Lower lobe of right lung (tissue), 2 donors: ENCODE results near the gene FANCG. TPM values are rescaled to one million over a fixed set of nuclear protein-coding genes. Genes with fewer than 3 reads are reported as not detected.

Experiments
- ATAC-seq, 2 donors: fragments of 200-7000 bp; cut with Tn5 transposase; one replicate each; pipeline ENCODE4 v1.9.1; 2020 to 2022; ENCODE audit warnings: mild to moderate bottlenecking in 2 of 2, moderate library complexity in 2 of 2
- DNase-seq: peaks from one replicate; pipeline ENCODE4 v3.0.0-alpha.2; 2020
- H3K27ac ChIP-seq: fragments of 200-600 bp; one replicate; pipeline ENCODE4 v1.8.0; 2022
- H3K27me3 ChIP-seq: fragments of 200-600 bp; one replicate; pipeline ENCODE4 v1.8.0; 2022; ENCODE audit warnings: low read depth
- H3K36me3 ChIP-seq: fragments of 200-600 bp; one replicate; pipeline ENCODE4 v1.8.0; 2022; ENCODE audit warnings: mild to moderate bottlenecking
- H3K4me1 ChIP-seq: fragments of 200-600 bp; one replicate; pipeline ENCODE4 v1.8.0; 2022
- H3K4me3 ChIP-seq: fragments of 200-600 bp; one replicate; pipeline ENCODE4 v1.8.0; 2022; ENCODE audit warnings: mild to moderate bottlenecking
- H3K9me3 ChIP-seq: fragments of 200-600 bp; one replicate; pipeline ENCODE4 v1.8.0; 2022
- intact Hi-C: fragments of 100-400 bp; cut with DNase I; formaldehyde crosslinking; loops from one replicate; pipeline ENCODE4 v1.11.0; 2022
- total RNA-seq: library from RNA; stranded (reverse); fragmentation: NEBNext Ultra II Directional; extraction: Animal tissue kit (Norgen Biotek cat#: 25700); gene quantifications from one replicate; pipeline ENCODE4 v1.2.1, GENCODE V29; 2021
- TF ChIP-seq, protein P1 (sequence below): fragments of 200-600 bp; IDR thresholded peaks from one replicate; pipeline ENCODE4 v1.8.0; 2022; ENCODE audit warnings: antibody characterized with exemption, mild to moderate bottlenecking
- donor health status: DM: no; HTN: yes; CAD: no; lungs with severe emphysema.

FANCG gene
- total RNA-seq, 1 donor from 2014 or later = 13.9 TPM

DNA sequence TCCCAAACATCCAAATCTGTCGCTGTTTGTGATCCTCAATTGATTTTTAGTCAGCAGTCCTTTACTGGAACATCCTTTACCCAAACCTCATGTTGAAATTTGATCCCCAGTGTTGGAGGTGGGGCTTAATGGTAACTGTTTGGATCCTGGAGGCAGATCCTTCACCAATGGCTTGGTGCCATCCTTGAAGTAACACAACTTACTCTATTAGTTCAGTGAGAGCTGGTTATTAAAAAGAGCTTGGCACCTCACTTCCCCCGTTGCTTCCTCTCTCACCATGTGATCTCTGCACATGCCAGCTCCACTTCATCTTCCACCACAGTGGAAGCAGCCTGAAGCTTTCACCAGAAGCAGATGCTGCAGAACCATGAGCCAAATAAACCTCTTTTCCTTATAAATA is 49.9 kb downstream of the FANCG start:
- TF ChIP-seq, protein P1, sequence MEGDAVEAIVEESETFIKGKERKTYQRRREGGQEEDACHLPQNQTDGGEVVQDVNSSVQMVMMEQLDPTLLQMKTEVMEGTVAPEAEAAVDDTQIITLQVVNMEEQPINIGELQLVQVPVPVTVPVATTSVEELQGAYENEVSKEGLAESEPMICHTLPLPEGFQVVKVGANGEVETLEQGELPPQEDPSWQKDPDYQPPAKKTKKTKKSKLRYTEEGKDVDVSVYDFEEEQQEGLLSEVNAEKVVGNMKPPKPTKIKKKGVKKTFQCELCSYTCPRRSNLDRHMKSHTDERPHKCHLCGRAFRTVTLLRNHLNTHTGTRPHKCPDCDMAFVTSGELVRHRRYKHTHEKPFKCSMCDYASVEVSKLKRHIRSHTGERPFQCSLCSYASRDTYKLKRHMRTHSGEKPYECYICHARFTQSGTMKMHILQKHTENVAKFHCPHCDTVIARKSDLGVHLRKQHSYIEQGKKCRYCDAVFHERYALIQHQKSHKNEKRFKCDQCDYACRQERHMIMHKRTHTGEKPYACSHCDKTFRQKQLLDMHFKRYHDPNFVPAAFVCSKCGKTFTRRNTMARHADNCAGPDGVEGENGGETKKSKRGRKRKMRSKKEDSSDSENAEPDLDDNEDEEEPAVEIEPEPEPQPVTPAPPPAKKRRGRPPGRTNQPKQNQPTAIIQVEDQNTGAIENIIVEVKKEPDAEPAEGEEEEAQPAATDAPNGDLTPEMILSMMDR = no peak
- Histone ChIP-seq H3K27ac (no peak overlapping the region), H3K36me3 (no peaks in the 10 kb centered on the region), H3K4me3 (no peak overlapping the region), H3K9me3 (no peaks in the 10 kb centered on the region), H3K4me1 (no peaks in the 10 kb centered on the region), H3K27me3 (no peaks in the 10 kb centered on the region)
- DNase-seq = no peak
- intact Hi-C loops = no loop called here
- ATAC-seq = no peak

DNA sequence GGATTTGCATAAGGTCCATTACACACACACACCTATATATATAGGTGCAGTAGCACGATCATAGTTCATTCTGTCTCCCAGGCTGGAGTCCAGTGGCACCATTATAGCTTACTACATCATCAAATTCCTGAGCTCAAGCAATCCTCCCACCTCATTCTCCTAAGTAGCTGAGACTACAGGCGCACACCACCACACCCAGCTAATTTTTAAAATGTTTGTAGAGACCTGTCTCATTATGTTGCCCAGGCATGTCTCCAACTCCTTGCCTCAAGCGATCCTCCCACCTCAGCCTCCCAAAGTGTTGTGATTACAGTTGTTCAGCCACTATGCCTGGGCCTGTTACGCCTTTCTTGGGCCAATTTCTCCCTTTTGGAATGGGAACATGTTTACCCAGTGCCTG is 50.5 kb downstream of the FANCG start:
- intact Hi-C loops = no loop called here
- Histone ChIP-seq H3K36me3 (no peaks in the 10 kb centered on the region), H3K27me3 (no peaks in the 10 kb centered on the region), H3K27ac (no peak overlapping the region), H3K4me1 (no peaks in the 10 kb centered on the region), H3K4me3 (no peak overlapping the region), H3K9me3 (no peaks in the 10 kb centered on the region)
- TF ChIP-seq, protein P1 = no peak
- ATAC-seq (no peak), DNase-seq (no peak)

DNA sequence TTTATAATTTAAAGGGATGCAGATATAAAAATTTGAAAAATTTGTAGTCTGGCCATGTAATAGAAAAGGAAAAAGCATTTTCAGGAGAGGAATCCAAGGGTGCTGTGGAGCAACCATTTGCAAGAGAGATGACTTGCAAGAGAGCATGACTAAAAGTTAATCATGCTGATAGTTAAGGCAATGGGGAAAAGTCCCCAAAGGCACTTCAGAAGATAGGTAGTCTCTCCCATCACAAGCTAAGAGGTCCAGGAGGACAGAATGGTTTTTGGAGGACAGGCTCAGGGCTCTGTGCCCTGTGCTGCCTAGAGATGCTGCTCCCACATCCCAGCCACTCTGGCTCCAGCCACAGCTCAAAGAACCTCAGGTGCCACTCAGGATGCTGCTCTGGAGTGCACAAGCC is 51.4 kb downstream of the FANCG start:
- no peak for DNase-seq
- no peak overlapping the region for H3K27ac ChIP-seq
- no peak overlapping the region for H3K4me3 ChIP-seq
- intact Hi-C loops = no loop called here
- no peak for ATAC-seq
- TF ChIP-seq, protein P1 = no peak
- H3K36me3 ChIP-seq = peaks cover 3% of the 10 kb centered on the region
- H3K27me3 ChIP-seq = no peaks in the 10 kb centered on the region
- H3K9me3 ChIP-seq = no peaks in the 10 kb centered on the region
- H3K4me1 ChIP-seq = no peaks in the 10 kb centered on the region

DNA sequence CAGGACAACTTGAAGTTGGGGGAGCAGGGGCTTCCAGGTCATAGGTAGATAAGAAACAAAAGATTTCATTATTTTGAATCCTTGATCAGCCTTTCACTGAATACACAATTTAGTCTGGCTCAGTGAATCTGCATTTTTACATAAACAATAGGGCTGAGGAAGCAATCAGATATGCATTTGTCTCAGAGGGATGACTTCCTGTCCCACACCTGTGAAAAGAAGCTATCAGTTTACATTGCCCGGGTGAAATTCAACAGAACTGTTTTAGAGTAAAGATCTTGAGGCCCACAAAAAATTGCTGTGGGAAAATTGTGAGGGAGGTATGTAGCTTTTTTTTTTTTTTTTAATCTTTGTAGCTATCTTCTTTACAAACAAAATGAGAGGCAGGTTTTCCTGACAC is 51.9 kb downstream of the FANCG start:
- Histone ChIP-seq H3K4me1 (no peaks in the 10 kb centered on the region), H3K4me3 (no peak overlapping the region), H3K27ac (no peak overlapping the region), H3K27me3 (no peaks in the 10 kb centered on the region), H3K9me3 (no peaks in the 10 kb centered on the region), H3K36me3 (peaks cover 3% of the 10 kb centered on the region)
- ATAC-seq = no peak
- DNase-seq = no peak
- intact Hi-C loops = no loop called here
- TF ChIP-seq, protein P1 = no peak

DNA sequence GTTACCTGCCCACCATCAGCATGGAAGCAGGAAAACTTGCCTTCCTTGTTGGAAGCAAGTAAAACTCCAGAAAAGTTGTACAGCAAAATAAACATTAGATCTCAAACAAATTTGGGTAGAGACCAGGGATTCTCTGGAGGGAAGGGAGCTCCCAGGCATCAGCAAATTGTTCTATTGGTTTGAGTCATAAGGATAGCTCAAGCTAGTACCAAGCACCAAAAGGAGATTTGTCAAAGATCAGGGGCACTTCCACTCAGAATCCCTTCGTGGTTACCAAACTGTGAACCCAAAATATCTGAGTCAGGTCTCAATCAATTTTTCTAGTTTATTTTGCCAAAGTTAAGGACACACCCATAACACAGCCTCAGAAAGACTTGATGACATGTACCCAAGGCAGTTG is 52.4 kb downstream of the FANCG start:
- ATAC-seq = no peak
- intact Hi-C loops = no loop called here
- Histone ChIP-seq H3K27me3 (no peaks in the 10 kb centered on the region), H3K36me3 (peaks cover 6% of the 10 kb centered on the region), H3K4me1 (no peaks in the 10 kb centered on the region), H3K27ac (no peak overlapping the region), H3K4me3 (no peak overlapping the region), H3K9me3 (no peaks in the 10 kb centered on the region)
- TF ChIP-seq, protein P1 = no peak
- no peak for DNase-seq

DNA sequence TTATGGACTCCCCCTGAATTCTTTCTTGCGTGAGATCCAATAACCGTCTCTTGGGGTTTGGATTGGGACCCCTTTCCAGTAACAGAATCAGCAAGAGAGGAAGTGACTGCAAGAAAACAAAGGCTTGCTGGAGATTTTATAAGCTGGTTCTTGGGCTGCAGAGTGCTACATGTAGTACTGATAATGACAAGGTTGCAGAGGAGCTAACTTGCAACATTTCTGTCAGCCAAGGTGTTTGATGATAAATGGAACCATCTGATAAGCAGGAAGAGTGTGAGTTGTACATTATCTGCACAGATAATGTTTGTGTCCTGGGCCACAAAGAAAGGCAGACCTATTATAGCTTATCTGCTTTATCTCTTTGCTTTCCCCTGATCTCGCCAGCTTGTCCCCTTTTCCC is 53.1 kb downstream of the FANCG start:
- ATAC-seq (no peak), DNase-seq (no peak)
- Histone ChIP-seq H3K9me3 (no peaks in the 10 kb centered on the region), H3K4me1 (no peaks in the 10 kb centered on the region), H3K36me3 (peaks cover 7% of the 10 kb centered on the region), H3K4me3 (no peak overlapping the region), H3K27me3 (no peaks in the 10 kb centered on the region), H3K27ac (no peak overlapping the region)
- intact Hi-C loops = no loop called here
- TF ChIP-seq, protein P1 = no peak
